ENCODE results near the gene NDFIP2. TPM values are rescaled to one million over a fixed set of nuclear protein-coding genes. Genes with fewer than 3 reads are reported as not detected.

NDFIP2 gene
- total and polyA plus RNA-seq, 2 donors (not counting 1 experiment from before 2014, with no cell fraction given) = 0.12 to 1.0 TPM

DNA sequence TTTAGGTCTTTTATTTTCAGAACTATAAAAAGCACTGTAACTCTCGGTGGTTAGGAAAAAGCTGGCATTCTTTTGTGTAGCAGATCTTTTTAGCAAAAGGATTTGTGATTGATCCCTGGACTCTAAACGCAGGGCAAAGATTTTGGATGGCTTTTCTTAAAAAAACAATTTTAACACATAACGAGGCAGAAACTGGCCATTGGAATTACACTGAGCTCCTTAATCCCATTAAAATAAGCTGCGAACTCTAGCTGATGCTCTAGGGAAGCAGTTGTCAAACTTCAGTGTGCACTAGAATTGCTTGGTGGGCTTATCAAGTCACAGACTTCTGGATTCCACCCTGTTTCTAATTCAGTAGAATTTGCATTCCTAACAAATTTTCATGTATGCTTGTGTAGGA, 33.8 kb upstream of the NDFIP2 start:
- Histone ChIP-seq H3K27me3 (replicated peaks in 1 of 4; ENCODE audit: control extremely low read depth in 1 of 4, control insufficient read depth in 3 of 4, insufficient read depth in 4 of 4, low read length in 3 of 4) (no peaks in the 10 kb centered on the region), H3K27ac (ENCODE audit: low read length in 2 of 2) (no peak overlapping the region), H3K9me3 (ENCODE audit: control extremely low read depth in 1 of 3, control insufficient read depth in 2 of 3, insufficient read depth in 1 of 3, low read length in 2 of 3) (peaks cover 0 to 9% (median 4%) of the 10 kb centered on the region in 3 donors), H3K4me2 (replicated peaks; ENCODE audit: low read depth, low read length, poor library complexity, severe bottlenecking) (no peak overlapping the region), H4K20me1 (ENCODE audit: control insufficient read depth, insufficient read depth, low read length, poor library complexity, severe bottlenecking) (no peaks in the 10 kb centered on the region), H3K9ac (ENCODE audit: low read length) (no peak overlapping the region), H3K4me3 (ENCODE audit: control extremely low read depth in 1 of 5, extremely low read depth in 1 of 5, insufficient read depth in 1 of 5, low read depth in 2 of 5, low read length in 4 of 5) (no peak overlapping the region), H3K79me2 (ENCODE audit: control insufficient read depth, insufficient read depth, low read length) (no peaks in the 10 kb centered on the region), H3K4me1 (ENCODE audit: control insufficient read depth in 2 of 2, insufficient read depth in 2 of 2, low read length in 2 of 2) (peaks cover 4 to 6% of the 10 kb centered on the region in 2 donors), H2AFZ (ENCODE audit: insufficient read depth, low read depth, low read length, poor library complexity, severe bottlenecking) (no peak overlapping the region), H3K36me3 (replicated peaks in 1 of 2; ENCODE audit: control extremely low read depth in 1 of 2, control insufficient read depth in 1 of 2, extremely low read depth in 1 of 2, insufficient read depth in 2 of 2, low read length in 1 of 2) (no peaks in the 10 kb centered on the region)
- Mint-ChIP-seq H3K4me3 (no peak overlapping the region), H3K27ac (no peak overlapping the region), H3K4me1 (peaks cover 16% of the 10 kb centered on the region), H3K27me3 (peaks cover 4% of the 10 kb centered on the region), H3K9me3 (ENCODE audit: insufficient read depth) (peaks cover 2% of the 10 kb centered on the region)
- ChIA-PET POLR2A (no interaction called here), CTCF (no interaction called here)
- ATAC-seq (ENCODE audit: low read depth) (no peak), DNase-seq (no peak)
- WGBS (ENCODE audit: insufficient coverage) = 100% methylated on average over 2 of the region's 4 CpGs
- intact Hi-C loops (cut with micrococcal nuclease) = no loop called here
- TF ChIP-seq CTCF (IDR thresholded peaks at IDR 0.05) (no peak), EZH2 (IDR thresholded peaks at IDR 0.05; ENCODE audit: borderline replicate concordance, insufficient read depth, low read depth, low read length, poor library complexity, severe bottlenecking) (no peak)

- Histone ChIP-seq H3K9me3 (ENCODE audit: control extremely low read depth in 1 of 3, control insufficient read depth in 2 of 3, insufficient read depth in 1 of 3, low read length in 2 of 3) (peaks cover 0 to 9% (median 4%) of the 10 kb centered on the region in 3 donors), H3K27me3 (replicated peaks in 1 of 4; ENCODE audit: control extremely low read depth in 1 of 4, control insufficient read depth in 3 of 4, insufficient read depth in 4 of 4, low read length in 3 of 4) (no peaks in the 10 kb centered on the region), H3K9ac (ENCODE audit: low read length) (no peak overlapping the region), H3K36me3 (replicated peaks in 1 of 2; ENCODE audit: control extremely low read depth in 1 of 2, control insufficient read depth in 1 of 2, extremely low read depth in 1 of 2, insufficient read depth in 2 of 2, low read length in 1 of 2) (no peaks in the 10 kb centered on the region), H2AFZ (ENCODE audit: insufficient read depth, low read depth, low read length, poor library complexity, severe bottlenecking) (no peak overlapping the region), H3K79me2 (ENCODE audit: control insufficient read depth, insufficient read depth, low read length) (no peaks in the 10 kb centered on the region), H4K20me1 (ENCODE audit: control insufficient read depth, insufficient read depth, low read length, poor library complexity, severe bottlenecking) (no peaks in the 10 kb centered on the region), H3K4me3 (ENCODE audit: control extremely low read depth in 1 of 5, extremely low read depth in 1 of 5, insufficient read depth in 1 of 5, low read depth in 2 of 5, low read length in 4 of 5) (no peak overlapping the region), H3K4me1 (ENCODE audit: control insufficient read depth in 2 of 2, insufficient read depth in 2 of 2, low read length in 2 of 2) (peaks cover 4 to 6% of the 10 kb centered on the region in 2 donors), H3K27ac (ENCODE audit: low read length in 2 of 2) (no peak overlapping the region), H3K4me2 (replicated peaks; ENCODE audit: low read depth, low read length, poor library complexity, severe bottlenecking) (no peak overlapping the region)
- Mint-ChIP-seq H3K4me3 (no peak overlapping the region), H3K27me3 (peaks cover 7% of the 10 kb centered on the region), H3K9me3 (ENCODE audit: insufficient read depth) (peaks cover 2% of the 10 kb centered on the region), H3K27ac (no peak overlapping the region), H3K4me1 (peaks cover 16% of the 10 kb centered on the region)
- no CpG with 5 or more reads among the region's 2 CpGs for WGBS (ENCODE audit: insufficient coverage)
- intact Hi-C loops (cut with micrococcal nuclease) = no loop called here
- ChIA-PET POLR2A (no interaction called here), CTCF (no interaction called here)
- no peak for TF ChIP-seq EZH2 (IDR thresholded peaks at IDR 0.05; ENCODE audit: borderline replicate concordance, insufficient read depth, low read depth, low read length, poor library complexity, severe bottlenecking)
- no peak for TF ChIP-seq CTCF (IDR thresholded peaks at IDR 0.05)
- ATAC-seq (ENCODE audit: low read depth) = no peak
- DNase-seq = no peak
Measured at GRCh38 chr13:79447741-79448140, 33.2 kb upstream of the NDFIP2 start.
